ENCODE data around the gene FBXO17. TPM values are rescaled to one million over a fixed set of nuclear protein-coding genes. Genes with fewer than 3 reads are reported as not detected.
"Not testable (repeated sequence)": the region's sequence is repeated elsewhere in the genome, so short reads cannot be mapped to it uniquely, and the experiment has no call there.

FBXO17 gene
- polyA plus RNA-seq, 3 donors = 69.5 to 93.4 (median 71.4) TPM

- no peak for DNase-seq (ENCODE audit: extremely low read depth in 1 of 11, low read depth in 9 of 11, low spot score in 4 of 11)
Measured at GRCh38 chr19:38990949-38991697, 15.6 kb upstream of the FBXO17 start.

DNA sequence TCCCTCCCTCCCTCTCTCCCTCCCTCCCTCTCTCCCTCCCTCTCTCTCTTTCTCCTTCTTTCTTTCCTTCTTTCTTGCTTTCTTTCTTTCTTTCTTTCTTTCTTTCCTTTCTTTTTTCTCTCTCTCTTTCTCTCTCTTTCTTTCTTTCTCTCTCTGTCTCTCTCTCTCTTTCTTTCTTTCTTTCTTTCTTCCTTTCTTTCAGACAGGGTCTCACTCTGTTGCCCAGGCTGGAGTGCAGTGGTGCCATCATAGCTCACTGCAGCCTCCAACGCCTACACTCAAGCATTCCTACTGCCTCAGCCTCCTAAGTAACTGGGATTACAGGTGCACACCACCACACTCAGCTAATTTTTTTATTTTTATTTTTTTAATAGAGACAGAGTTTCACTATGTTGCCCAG, 14.1 kb upstream of the FBXO17 start:
- not testable (repeated sequence) for DNase-seq (ENCODE audit: extremely low read depth in 1 of 11, low read depth in 9 of 11, low spot score in 4 of 11)

DNA sequence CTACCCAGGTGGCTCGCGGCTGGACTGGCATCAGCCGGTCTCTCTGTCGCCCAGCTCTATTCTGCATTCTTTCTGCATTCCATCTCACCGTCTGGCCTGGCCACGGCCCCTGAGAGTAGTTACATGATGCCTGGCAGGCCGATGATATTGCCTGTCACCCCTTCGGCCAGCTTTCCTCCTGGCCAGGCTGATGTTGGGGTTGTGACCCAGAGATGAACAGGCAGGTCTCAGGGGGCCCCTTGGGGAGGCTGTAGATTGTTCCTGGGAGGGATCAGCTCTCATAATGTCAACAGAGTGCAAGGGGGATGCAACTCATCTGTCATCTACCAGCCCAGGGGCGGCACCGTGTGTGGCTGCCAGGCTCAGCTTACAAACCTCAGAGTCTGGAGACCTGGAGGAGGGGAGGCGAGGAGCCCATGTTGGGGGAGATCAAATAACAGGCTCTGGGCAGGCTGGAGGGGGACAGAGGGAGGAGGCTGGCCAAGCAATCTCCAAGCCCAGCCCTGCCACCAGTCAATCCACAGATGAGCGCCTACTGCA, 13.6 kb upstream of the FBXO17 start:
- DNase-seq (ENCODE audit: extremely low read depth in 1 of 11, low read depth in 9 of 11, low spot score in 4 of 11) = peak in 10 of 11 donors; percentile 43 to 85 (median 76)

DNA sequence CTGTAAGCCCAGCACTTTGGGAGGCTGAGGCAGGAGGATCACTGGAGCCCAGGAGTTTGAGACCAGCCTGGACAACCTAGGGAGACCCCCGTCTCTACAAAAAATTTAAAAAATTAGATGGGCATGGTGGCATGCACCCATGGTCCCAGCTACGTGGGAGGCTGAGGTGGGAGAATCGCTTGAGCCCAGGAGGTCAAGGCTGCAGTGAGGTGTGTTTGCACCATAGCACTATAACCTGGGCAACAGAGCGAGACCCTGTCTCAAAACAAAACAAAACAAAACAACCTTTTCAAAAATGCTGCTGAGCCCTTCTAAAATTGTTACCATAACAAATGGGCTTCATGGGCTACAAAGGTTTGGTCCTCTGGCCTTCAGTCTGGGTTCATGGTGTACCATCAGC, 13.1 kb upstream of the FBXO17 start:
- not testable (repeated sequence) for DNase-seq (ENCODE audit: extremely low read depth in 1 of 11, low read depth in 9 of 11, low spot score in 4 of 11)

DNA sequence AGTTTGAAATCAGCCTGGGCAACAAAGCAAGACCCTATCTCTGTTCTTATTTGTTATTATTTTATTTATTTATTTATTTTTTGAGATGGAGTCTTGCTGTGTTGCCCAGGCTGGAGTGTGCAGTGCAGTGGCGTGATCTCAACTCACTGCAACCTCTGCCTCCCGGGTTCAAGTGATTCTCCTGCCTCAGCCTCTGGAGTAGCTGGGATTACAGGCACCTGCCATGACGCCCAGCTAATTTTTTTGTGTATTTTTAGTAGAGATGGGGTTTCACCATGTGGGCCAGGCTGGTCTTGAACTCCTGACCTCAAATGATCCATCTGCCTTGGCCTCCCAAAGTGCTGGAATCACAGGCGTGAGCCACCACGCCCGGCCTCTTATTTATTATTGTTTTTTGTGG, 12.2 kb upstream of the FBXO17 start:
- not testable (repeated sequence) for DNase-seq (ENCODE audit: extremely low read depth in 1 of 11, low read depth in 9 of 11, low spot score in 4 of 11)

DNA sequence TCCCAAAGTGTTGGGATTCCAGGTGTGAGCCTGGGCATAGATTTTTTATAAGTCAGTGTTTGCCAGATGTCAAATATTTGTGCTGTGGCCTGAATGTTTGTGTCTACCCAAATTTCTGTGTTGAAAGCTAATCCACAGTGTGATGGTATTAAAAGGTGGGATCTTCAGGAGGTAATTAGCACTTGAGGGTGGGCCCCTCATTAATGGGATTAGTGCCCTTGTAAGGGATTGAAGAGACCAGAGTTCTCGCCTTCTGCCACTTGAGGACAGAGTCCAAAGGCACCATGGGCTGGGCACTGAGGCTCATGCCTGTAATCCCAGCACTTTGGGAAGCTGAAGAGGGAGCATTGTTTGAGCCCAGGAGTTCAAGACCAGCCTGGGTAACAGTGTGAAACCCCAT, 9.7 kb upstream of the FBXO17 start:
- DNase-seq (ENCODE audit: extremely low read depth in 1 of 11, low read depth in 9 of 11, low spot score in 4 of 11) = no peak

- DNase-seq (ENCODE audit: extremely low read depth in 1 of 11, low read depth in 9 of 11, low spot score in 4 of 11) = no peak
Measured at GRCh38 chr19:38980583-38981374, 5.2 kb upstream of the FBXO17 start.

DNA sequence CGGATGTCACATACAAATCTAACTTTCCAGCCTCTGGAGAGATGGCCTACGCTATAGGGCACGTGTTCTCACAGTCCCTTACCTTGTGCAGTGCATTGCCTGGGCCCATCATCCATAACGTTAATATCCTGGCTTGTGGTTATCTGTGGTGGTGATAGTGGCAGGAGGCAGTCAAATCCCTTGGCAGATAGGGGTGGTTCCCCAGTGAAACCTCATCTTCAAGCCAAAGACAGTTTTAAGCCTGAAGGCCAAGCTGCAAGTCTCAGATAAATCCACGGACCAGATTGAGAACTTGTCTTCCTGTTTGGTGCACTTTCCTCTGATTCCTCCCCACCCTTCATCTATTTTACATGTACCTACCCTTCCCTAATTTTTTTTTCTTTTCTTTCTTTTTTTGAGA, 4.3 kb upstream of the FBXO17 start:
- DNase-seq (ENCODE audit: extremely low read depth in 1 of 11, low read depth in 9 of 11, low spot score in 4 of 11) = no peak

DNA sequence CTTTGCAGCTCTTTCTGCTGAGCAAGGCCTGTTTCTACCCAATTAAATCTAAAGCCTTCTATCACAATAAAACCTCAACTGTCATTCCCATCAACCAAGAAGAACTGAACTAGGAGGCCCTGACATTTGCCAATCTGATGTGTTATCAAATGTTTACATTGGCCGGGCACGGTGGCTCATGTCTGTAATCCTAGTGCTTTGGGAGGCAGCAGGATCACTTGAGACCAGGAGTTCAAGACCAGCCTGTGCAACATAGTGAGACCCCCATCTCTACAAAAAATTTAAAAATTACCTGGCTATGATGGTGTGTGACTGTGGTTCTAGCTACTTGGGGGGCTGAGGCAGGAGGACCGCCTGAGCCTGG, 2.8 kb upstream of the FBXO17 start:
- DNase-seq (ENCODE audit: extremely low read depth in 1 of 11, low read depth in 9 of 11, low spot score in 4 of 11) = no peak

GRCh38 chr19:38977445-38978325, 2.1 kb upstream of the FBXO17 start:
- DNase-seq (ENCODE audit: extremely low read depth in 1 of 11, low read depth in 9 of 11, low spot score in 4 of 11) = no peak

DNA sequence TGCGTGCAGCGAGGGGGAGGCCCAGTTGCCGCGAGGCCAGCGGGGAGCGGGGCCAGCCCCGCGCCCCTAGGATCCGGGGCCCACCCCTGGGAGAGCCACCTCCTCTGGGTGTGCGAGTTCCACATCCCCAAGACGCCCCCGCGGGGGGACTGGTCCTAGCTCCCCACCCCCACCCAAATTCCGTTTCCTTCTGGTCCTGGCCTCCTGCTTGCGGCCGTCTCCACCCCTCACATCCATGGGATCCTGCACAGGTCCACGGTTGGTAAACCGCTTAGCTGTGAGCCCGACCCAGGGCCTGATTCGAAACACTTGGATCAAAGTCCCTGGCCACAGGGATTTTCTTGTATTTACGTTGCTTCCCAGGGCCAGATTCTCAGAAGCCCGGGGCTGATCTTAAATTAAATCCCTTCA, 324 bp upstream of the FBXO17 start:
- peak in 8 of 11 donors; percentile 31 to 53 (median 38) for DNase-seq (ENCODE audit: extremely low read depth in 1 of 11, low read depth in 9 of 11, low spot score in 4 of 11)

GRCh38 chr19:38974624-38975213, 823 bp downstream of the FBXO17 start:
- DNase-seq (ENCODE audit: extremely low read depth in 1 of 11, low read depth in 9 of 11, low spot score in 4 of 11) = no peak

DNA sequence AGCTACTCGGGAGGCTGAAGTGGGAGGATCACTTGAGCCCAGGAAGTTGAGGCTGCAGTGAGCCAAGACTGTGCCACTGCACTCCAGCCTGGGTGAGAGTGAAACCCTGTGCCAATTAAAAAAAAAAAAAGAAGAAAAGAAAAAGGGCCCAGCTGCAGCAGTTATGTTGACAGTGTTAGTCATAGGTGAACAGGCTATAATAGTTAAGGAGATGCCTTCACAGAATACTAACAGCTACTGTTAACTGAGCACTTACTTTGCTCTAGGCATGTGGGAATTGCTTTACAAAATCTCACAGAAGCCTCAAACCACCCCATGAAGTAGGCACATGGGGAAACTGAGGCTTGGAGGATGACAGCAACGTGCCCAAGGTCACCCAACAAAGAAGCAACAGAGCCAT, 3.9 kb downstream of the FBXO17 start:
- DNase-seq (ENCODE audit: extremely low read depth in 1 of 11, low read depth in 9 of 11, low spot score in 4 of 11) = no peak

- DNase-seq (ENCODE audit: extremely low read depth in 1 of 11, low read depth in 9 of 11, low spot score in 4 of 11) = no peak
Measured at GRCh38 chr19:38970664-38971532, 4.6 kb downstream of the FBXO17 start.

- not testable (repeated sequence) for DNase-seq (ENCODE audit: extremely low read depth in 1 of 11, low read depth in 9 of 11, low spot score in 4 of 11)
Measured at GRCh38 chr19:38966149-38966548, 9.4 kb downstream of the FBXO17 start.

DNA sequence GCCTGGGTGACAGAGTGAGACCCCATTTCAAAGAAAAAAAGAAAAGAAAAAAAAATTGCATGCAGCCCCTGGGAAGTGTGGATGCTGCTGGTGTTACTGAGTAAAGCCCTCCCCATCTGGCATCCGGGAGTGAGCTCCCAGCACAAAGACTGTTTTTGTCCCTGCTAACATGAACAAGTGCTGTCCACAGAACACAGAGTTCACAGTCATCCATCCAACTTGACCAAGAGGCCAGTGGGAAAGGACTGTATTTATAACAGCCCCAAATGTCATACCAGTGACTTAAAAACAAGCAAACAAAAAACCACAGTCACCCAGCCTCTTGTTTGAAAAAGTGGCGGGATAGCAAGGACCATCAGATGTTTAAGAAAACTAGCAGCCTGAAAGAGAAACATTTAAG, 10.8 kb downstream of the FBXO17 start:
- no peak for DNase-seq (ENCODE audit: extremely low read depth in 1 of 11, low read depth in 9 of 11, low spot score in 4 of 11)

GRCh38 chr19:38959618-38960017, 15.9 kb downstream of the FBXO17 start:
- no peak for DNase-seq (ENCODE audit: extremely low read depth in 1 of 11, low read depth in 9 of 11, low spot score in 4 of 11)

DNA sequence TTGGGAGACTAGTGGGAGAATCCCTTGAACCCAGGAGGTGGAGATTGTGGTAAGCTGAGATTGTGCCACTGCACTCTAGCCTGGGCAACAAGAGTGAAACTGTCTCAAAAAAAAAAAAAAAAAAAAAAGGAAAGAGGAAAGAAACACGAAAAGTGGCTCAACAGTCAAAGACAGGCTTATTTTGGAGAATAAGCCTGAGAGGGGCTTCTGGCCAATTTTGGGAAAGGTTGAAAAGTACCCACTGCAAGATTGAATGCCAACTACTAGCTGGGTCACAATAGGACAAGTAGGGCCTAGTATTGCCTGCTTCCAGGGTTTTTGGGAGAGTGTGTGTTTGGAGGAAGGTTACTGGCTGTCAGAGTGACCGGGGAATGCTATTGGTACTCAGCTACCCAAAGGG, 17.2 kb downstream of the FBXO17 start:
- DNase-seq (ENCODE audit: extremely low read depth in 1 of 11, low read depth in 9 of 11, low spot score in 4 of 11) = no peak

All from renal cortex interstitium (tissue), 11 donors.